ENCODE results near the gene SLFNL1.

The SLFNL1 gene

GRCh38 chr1:41015897-41016470 is 5.5 kb downstream of the SLFNL1 start:
- H3K27ac ChIP-seq (ENCODE audit: low read depth, low read length, poor library complexity, severe bottlenecking): no peak overlapping the region
- H2AFZ ChIP-seq (ENCODE audit: low read length): no peak overlapping the region
- no peaks in the 10 kb centered on the region for H3K4me1 ChIP-seq (ENCODE audit: insufficient read depth, low read length, severe bottlenecking)
- no peak overlapping the region for H3K4me3 ChIP-seq (ENCODE audit: low read depth, low read length, poor library complexity, severe bottlenecking)
- no peaks in the 10 kb centered on the region for H3K27me3 ChIP-seq (ENCODE audit: insufficient read depth, low read length)
- no peaks in the 10 kb centered on the region for H3K79me2 ChIP-seq (ENCODE audit: insufficient read depth, low read length)
- TF ChIP-seq CTCF (IDR thresholded peaks at IDR 0.05; ENCODE audit: low read length) (no peak), EZH2 (IDR thresholded peaks at IDR 0.05; ENCODE audit: borderline replicate concordance, low read length) (no peak)
- no peak overlapping the region for H3K9ac ChIP-seq (ENCODE audit: low read length)
- no peaks in the 10 kb centered on the region for H3F3A ChIP-seq (ENCODE audit: insufficient read depth, low read length)
- H3K9me2 ChIP-seq (ENCODE audit: low read depth, low read length): no peaks in the 10 kb centered on the region
- H3K4me2 ChIP-seq (ENCODE audit: low read length): no peak overlapping the region
- H4K20me1 ChIP-seq (ENCODE audit: insufficient read depth, low read length): no peaks in the 10 kb centered on the region
- H3K36me3 ChIP-seq (ENCODE audit: insufficient read depth, low read length): peaks cover 82% of the 10 kb centered on the region
- H3K9me3 ChIP-seq (ENCODE audit: low read length): no peaks in the 10 kb centered on the region

- Histone ChIP-seq H4K20me1 (ENCODE audit: insufficient read depth, low read length) (no peaks in the 10 kb centered on the region), H3K27me3 (ENCODE audit: insufficient read depth, low read length) (no peaks in the 10 kb centered on the region), H3F3A (ENCODE audit: insufficient read depth, low read length) (no peaks in the 10 kb centered on the region), H3K27ac (ENCODE audit: low read depth, low read length, poor library complexity, severe bottlenecking) (no peak overlapping the region), H3K79me2 (ENCODE audit: insufficient read depth, low read length) (no peaks in the 10 kb centered on the region), H3K9ac (ENCODE audit: low read length) (no peak overlapping the region), H3K36me3 (ENCODE audit: insufficient read depth, low read length) (peaks cover 88% of the 10 kb centered on the region), H3K4me2 (ENCODE audit: low read length) (no peak overlapping the region), H3K4me3 (ENCODE audit: low read depth, low read length, poor library complexity, severe bottlenecking) (no peak overlapping the region), H3K9me2 (ENCODE audit: low read depth, low read length) (no peaks in the 10 kb centered on the region), H3K9me3 (ENCODE audit: low read length) (no peaks in the 10 kb centered on the region), H3K4me1 (ENCODE audit: insufficient read depth, low read length, severe bottlenecking) (no peaks in the 10 kb centered on the region), H2AFZ (ENCODE audit: low read length) (no peak overlapping the region)
- TF ChIP-seq EZH2 (IDR thresholded peaks at IDR 0.05; ENCODE audit: borderline replicate concordance, low read length) (no peak), CTCF (IDR thresholded peaks at IDR 0.05; ENCODE audit: low read length) (no peak)
Measured at GRCh38 chr1:41015281-41015896, 6.1 kb downstream of the SLFNL1 start.

- Histone ChIP-seq H3K4me1 (ENCODE audit: insufficient read depth, low read length, severe bottlenecking) (no peaks in the 10 kb centered on the region), H3K9me3 (ENCODE audit: low read length) (no peaks in the 10 kb centered on the region), H3K27me3 (ENCODE audit: insufficient read depth, low read length) (no peaks in the 10 kb centered on the region), H3K79me2 (ENCODE audit: insufficient read depth, low read length) (no peaks in the 10 kb centered on the region), H3F3A (ENCODE audit: insufficient read depth, low read length) (no peaks in the 10 kb centered on the region), H3K9ac (ENCODE audit: low read length) (no peak overlapping the region), H3K4me3 (ENCODE audit: low read depth, low read length, poor library complexity, severe bottlenecking) (no peak overlapping the region), H2AFZ (ENCODE audit: low read length) (no peak overlapping the region), H3K9me2 (ENCODE audit: low read depth, low read length) (no peaks in the 10 kb centered on the region), H4K20me1 (ENCODE audit: insufficient read depth, low read length) (no peaks in the 10 kb centered on the region), H3K4me2 (ENCODE audit: low read length) (no peak overlapping the region), H3K36me3 (ENCODE audit: insufficient read depth, low read length) (peaks cover 92% of the 10 kb centered on the region), H3K27ac (ENCODE audit: low read depth, low read length, poor library complexity, severe bottlenecking) (no peak overlapping the region)
- TF ChIP-seq CTCF (IDR thresholded peaks at IDR 0.05; ENCODE audit: low read length): no peak
- TF ChIP-seq EZH2 (IDR thresholded peaks at IDR 0.05; ENCODE audit: borderline replicate concordance, low read length): no peak
Measured at GRCh38 chr1:41014871-41015270, 6.7 kb downstream of the SLFNL1 start.
